Measurements from ENCODE around the gene BANF1. TPM values are rescaled to one million over a fixed set of nuclear protein-coding genes. Genes with fewer than 3 reads are reported as not detected.
"Not testable (repeated sequence)": the region's sequence is repeated elsewhere in the genome, so short reads cannot be mapped to it uniquely, and the experiment has no call there.

Gene BANF1
- total RNA-seq, 1 donor from 2014 or later, result 272 TPM

GRCh38 chr11:66017321-66017720 lies 15.0 kb downstream of the BANF1 start:
- Mint-ChIP-seq H3K4me3 (ENCODE audit: low read depth) (no peak overlapping the region), H3K9me3 (no peaks in the 10 kb centered on the region), H3K27me3 (ENCODE audit: low read depth) (peaks cover 9% of the 10 kb centered on the region), H3K36me3 (ENCODE audit: low read depth) (no peaks in the 10 kb centered on the region), H3K4me1 (ENCODE audit: low read depth) (peaks cover 14% of the 10 kb centered on the region), H3K27ac (no peak overlapping the region)
- intact Hi-C loops (cut with micrococcal nuclease), result no loop called here
- no peak for DNase-seq (ENCODE audit: low spot score)

GRCh38 chr11:66020212-66020611 lies 17.9 kb downstream of the BANF1 start:
- H3K9me3 Mint-ChIP-seq, result no peaks in the 10 kb centered on the region
- intact Hi-C loops (cut with micrococcal nuclease), result no loop called here
- peaks cover 7% of the 10 kb centered on the region for H3K27me3 Mint-ChIP-seq (ENCODE audit: low read depth)
- no peak overlapping the region for H3K4me3 Mint-ChIP-seq (ENCODE audit: low read depth)
- H3K4me1 Mint-ChIP-seq (ENCODE audit: low read depth), result peaks cover 18% of the 10 kb centered on the region
- H3K36me3 Mint-ChIP-seq (ENCODE audit: low read depth), result no peaks in the 10 kb centered on the region
- H3K27ac Mint-ChIP-seq, result no peak overlapping the region
- no peak for DNase-seq (ENCODE audit: low spot score)

GRCh38 chr11:66020618-66021357 lies 18.5 kb downstream of the BANF1 start:
- intact Hi-C loops (cut with micrococcal nuclease), result no loop called here
- no peaks in the 10 kb centered on the region for H3K9me3 Mint-ChIP-seq
- H3K36me3 Mint-ChIP-seq (ENCODE audit: low read depth), result no peaks in the 10 kb centered on the region
- peaks cover 7% of the 10 kb centered on the region for H3K27me3 Mint-ChIP-seq (ENCODE audit: low read depth)
- H3K4me1 Mint-ChIP-seq (ENCODE audit: low read depth), result peaks cover 18% of the 10 kb centered on the region
- peak overlapping the region; percentile 38 for H3K27ac Mint-ChIP-seq
- no peak overlapping the region for H3K4me3 Mint-ChIP-seq (ENCODE audit: low read depth)
- no peak for DNase-seq (ENCODE audit: low spot score)

- Mint-ChIP-seq H3K4me1 (ENCODE audit: low read depth) (peaks cover 16% of the 10 kb centered on the region), H3K36me3 (ENCODE audit: low read depth) (no peaks in the 10 kb centered on the region), H3K27ac (peak overlapping the region; percentile 58), H3K27me3 (ENCODE audit: low read depth) (peaks cover 7% of the 10 kb centered on the region), H3K9me3 (no peaks in the 10 kb centered on the region), H3K4me3 (ENCODE audit: low read depth) (peak overlapping the region; percentile 55)
- DNase-seq (ENCODE audit: low spot score), result peak; percentile 68
- intact Hi-C loops (cut with micrococcal nuclease), result no loop called here
Measured at GRCh38 chr11:66022401-66023185, 20.3 kb downstream of the BANF1 start.

GRCh38 chr11:66023186-66023440 lies 20.8 kb downstream of the BANF1 start:
- DNase-seq (ENCODE audit: low spot score); H3K36me3 Mint-ChIP-seq (ENCODE audit: low read depth); H3K9me3 Mint-ChIP-seq; H3K27me3 Mint-ChIP-seq (ENCODE audit: low read depth); H3K27ac Mint-ChIP-seq; H3K4me3 Mint-ChIP-seq (ENCODE audit: low read depth); intact Hi-C loops (cut with micrococcal nuclease): not testable (repeated sequence)
- peaks cover 15% of the 10 kb centered on the region for H3K4me1 Mint-ChIP-seq (ENCODE audit: low read depth)

GRCh38 chr11:66026017-66026529 lies 23.8 kb downstream of the BANF1 start, which contains the start of gene CATSPER1:
Gene CATSPER1, minus strand, starts transcription at chr11:66026479. Its CDS starts 100 bp downstream, at chr11:66026379.
- Mint-ChIP-seq H3K4me3 (ENCODE audit: low read depth) (no peak within 1 kb of the TSS), H3K9me3 (no peaks in the 10 kb centered on the region), H3K36me3 (ENCODE audit: low read depth) (no peaks in the 10 kb centered on the region), H3K4me1 (ENCODE audit: low read depth) (peaks cover 10% of the 10 kb centered on the region), H3K27ac (no peak within 1 kb of the TSS), H3K27me3 (ENCODE audit: low read depth) (peaks cover 7% of the 10 kb centered on the region)
- DNase-seq (ENCODE audit: low spot score), result no peak
- intact Hi-C loops (cut with micrococcal nuclease), result no loop called here

- no peak for DNase-seq (ENCODE audit: low spot score)
- Mint-ChIP-seq H3K4me3 (ENCODE audit: low read depth) (no peak overlapping the region), H3K36me3 (ENCODE audit: low read depth) (no peaks in the 10 kb centered on the region), H3K9me3 (no peaks in the 10 kb centered on the region), H3K27ac (no peak overlapping the region), H3K4me1 (ENCODE audit: low read depth) (no peaks in the 10 kb centered on the region), H3K27me3 (ENCODE audit: low read depth) (peaks cover 6% of the 10 kb centered on the region)
- intact Hi-C loops (cut with micrococcal nuclease), result no loop called here
Measured at GRCh38 chr11:66032957-66033735, 30.8 kb downstream of the BANF1 start.

GRCh38 chr11:66035653-66036333 lies 33.5 kb downstream of the BANF1 start:
- H3K27ac Mint-ChIP-seq, result no peak overlapping the region
- H3K4me3 Mint-ChIP-seq (ENCODE audit: low read depth), result no peak overlapping the region
- no peaks in the 10 kb centered on the region for H3K9me3 Mint-ChIP-seq
- peaks cover 14% of the 10 kb centered on the region for H3K27me3 Mint-ChIP-seq (ENCODE audit: low read depth)
- H3K36me3 Mint-ChIP-seq (ENCODE audit: low read depth), result no peaks in the 10 kb centered on the region
- H3K4me1 Mint-ChIP-seq (ENCODE audit: low read depth), result no peaks in the 10 kb centered on the region
- no peak for DNase-seq (ENCODE audit: low spot score)
- intact Hi-C loops (cut with micrococcal nuclease), result no loop called here

GRCh38 chr11:66036334-66036710 lies 34.0 kb downstream of the BANF1 start:
- H3K4me1 Mint-ChIP-seq (ENCODE audit: low read depth), result no peaks in the 10 kb centered on the region

GRCh38 chr11:66037327-66037726 lies 35.0 kb downstream of the BANF1 start:
- Mint-ChIP-seq H3K36me3 (ENCODE audit: low read depth) (no peaks in the 10 kb centered on the region), H3K9me3 (no peaks in the 10 kb centered on the region), H3K4me3 (ENCODE audit: low read depth) (no peak overlapping the region), H3K27me3 (ENCODE audit: low read depth) (peaks cover 14% of the 10 kb centered on the region), H3K4me1 (ENCODE audit: low read depth) (no peaks in the 10 kb centered on the region), H3K27ac (no peak overlapping the region)
- no peak for DNase-seq (ENCODE audit: low spot score)
- intact Hi-C loops (cut with micrococcal nuclease), result no loop called here

More at GRCh38 chr11:66036334-66036710, 34.0 kb downstream of the BANF1 start:
- peaks cover 14% of the 10 kb centered on the region for H3K27me3 Mint-ChIP-seq (ENCODE audit: low read depth)
- no peak for DNase-seq (ENCODE audit: low spot score)
- H3K4me3 Mint-ChIP-seq (ENCODE audit: low read depth), result no peak overlapping the region
- H3K27ac Mint-ChIP-seq, result no peak overlapping the region
- no peaks in the 10 kb centered on the region for H3K9me3 Mint-ChIP-seq
- intact Hi-C loops (cut with micrococcal nuclease), result no loop called here
- H3K36me3 Mint-ChIP-seq (ENCODE audit: low read depth), result no peaks in the 10 kb centered on the region

GRCh38 chr11:66039765-66040164 lies 37.5 kb downstream of the BANF1 start:
- Mint-ChIP-seq H3K27ac (no peak overlapping the region), H3K36me3 (ENCODE audit: low read depth) (no peaks in the 10 kb centered on the region), H3K4me3 (ENCODE audit: low read depth) (no peak overlapping the region), H3K4me1 (ENCODE audit: low read depth) (peaks cover 5% of the 10 kb centered on the region), H3K27me3 (ENCODE audit: low read depth) (peaks cover 11% of the 10 kb centered on the region), H3K9me3 (no peaks in the 10 kb centered on the region)
- intact Hi-C loops (cut with micrococcal nuclease), result no loop called here
- no peak for DNase-seq (ENCODE audit: low spot score)

- intact Hi-C loops (cut with micrococcal nuclease), result no loop called here
- peaks cover 14% of the 10 kb centered on the region for H3K4me1 Mint-ChIP-seq (ENCODE audit: low read depth)
- H3K36me3 Mint-ChIP-seq (ENCODE audit: low read depth), result no peaks in the 10 kb centered on the region
- H3K9me3 Mint-ChIP-seq, result no peaks in the 10 kb centered on the region
- peaks cover 10% of the 10 kb centered on the region for H3K27me3 Mint-ChIP-seq (ENCODE audit: low read depth)
- no peak for DNase-seq (ENCODE audit: low spot score)
- H3K4me3 Mint-ChIP-seq (ENCODE audit: low read depth), result no peak overlapping the region
- no peak overlapping the region for H3K27ac Mint-ChIP-seq
Measured at GRCh38 chr11:66042227-66042995, 40.1 kb downstream of the BANF1 start.

Measured in activated T-helper 2 cell treated with anti-CD3 and anti-CD28 coated beads, Interferon-gamma antibody, Interleukin-2, Interleukin-4, amounts not matched to agents 10 μg/mL and 5 μg/mL and 100 μg/mL, durations not matched to agents 14 hours and 24 hours and 36 hours (primary cell).